Vagina (tissue), 2 donors: ENCODE data around the gene CABP1. TPM values are rescaled to one million over a fixed set of nuclear protein-coding genes. Genes with fewer than 3 reads are reported as not detected.
A peak's percentile ranks its signal among the peaks of the same experiment; 100 is the strongest.

Source experiments
- DNase-seq, 2 donors: peaks; one replicate each; pipeline ENCODE4 v3.0.0-alpha.2; 2017; ENCODE audit errors: extremely low spot score in 2 of 2
- H3K27ac ChIP-seq: fragments of 200-600 bp; sonication (generic); one replicate; pipeline ENCODE4 v1.5.1; 2019
- H3K27me3 ChIP-seq: fragments of 200-600 bp; sonication (generic); one replicate; pipeline ENCODE4 v1.5.1; 2019
- H3K36me3 ChIP-seq, 2 donors: fragments of 200-600 bp; sonication (generic); one replicate each; pipeline ENCODE4 v1.5.1; 2017 to 2019
- H3K4me1 ChIP-seq: fragments of 200-600 bp; sonication (generic); one replicate; pipeline ENCODE4 v1.5.1; 2019
- H3K4me3 ChIP-seq, 2 donors: fragments of 200-600 bp; sonication (generic); 1 replicate in 1 of 2; 2 replicates in 1 of 2; pipeline ENCODE4 v1.5.1; 2016 to 2019
- H3K9me3 ChIP-seq: fragments of 200-600 bp; sonication (generic); one replicate; pipeline ENCODE4 v1.5.1; 2019
- POLR2A ChIP-seq, 2 donors: fragments of 450-650 bp; IDR thresholded peaks; one replicate each; pipeline ENCODE4 v1.6.1; 2017; ENCODE audit warnings: antibody characterized with exemption in 2 of 2, mild to moderate bottlenecking in 2 of 2, moderate library complexity in 2 of 2
- POLR2AphosphoS5 ChIP-seq, 2 donors: sonication (generic); formaldehyde crosslinking; IDR thresholded peaks; one replicate each; pipeline ENCODE4 v1.9.0; 2017; ENCODE audit warnings: antibody characterized with exemption in 2 of 2, mild to moderate bottlenecking in 2 of 2, low read depth in 1 of 2; ENCODE audit not compliant: insufficient read depth in 1 of 2
- intact Hi-C: fragments of 100-400 bp; cut with DNase I; formaldehyde crosslinking; loops from one replicate; pipeline ENCODE4 v1.15.1; 2023
- total RNA-seq: library from RNA; depleted of rRNA; stranded (reverse); fragments of >200 nt; gene quantifications from one replicate; pipeline ENCODE4 v1.2.3, GENCODE V29; 2016
- TF ChIP-seq, protein P1 (sequence below), 3 experiments: fragments of 450-650 bp in 2 of 3; fragments of 200-600 bp in 1 of 3; sonication (generic) in 1 of 3; IDR thresholded peaks; one replicate each; pipeline ENCODE4 v1.5.1; 2017 to 2019; ENCODE audit warnings: antibody characterized with exemption in 3 of 3, mild to moderate bottlenecking in 2 of 3, moderate library complexity in 2 of 3

The CABP1 gene
- total RNA-seq, 1 donor from 2014 or later, result 0.49 TPM

DNA sequence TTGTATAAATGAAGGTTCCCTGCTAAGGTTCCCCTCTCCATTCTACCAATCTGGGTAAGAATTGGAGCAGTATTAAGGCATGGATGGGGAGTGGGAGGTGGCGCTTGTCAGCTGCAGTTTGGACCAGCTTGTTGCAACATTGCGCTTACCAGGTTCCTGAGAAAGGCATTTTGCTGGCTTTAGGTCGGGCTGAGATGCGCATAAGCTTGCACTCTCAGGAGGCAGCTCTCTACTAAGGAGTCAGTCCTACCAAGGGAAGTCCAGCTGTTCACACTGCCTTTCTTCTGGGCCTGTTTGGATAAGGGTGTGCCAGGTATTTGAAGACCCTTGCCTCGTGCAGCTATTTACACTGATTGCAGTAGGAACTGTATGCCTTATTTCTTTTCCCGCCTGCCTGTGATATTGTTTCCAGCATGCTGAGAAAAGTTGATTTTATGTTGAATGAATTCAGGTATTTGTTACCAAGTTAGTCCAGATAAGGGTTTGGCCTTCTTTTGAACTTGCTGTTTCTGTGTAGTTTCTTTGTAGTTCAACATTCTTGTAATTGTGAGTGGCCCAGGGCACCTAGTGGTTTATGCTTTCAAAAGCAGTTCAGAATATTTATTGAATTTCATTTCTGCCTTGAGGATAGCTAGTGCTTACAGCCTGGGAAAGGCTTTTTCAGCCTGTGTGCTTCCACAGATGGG lies 49.1 kb downstream of the CABP1 start:
- peak overlapping the region; percentile 15 for H3K27ac ChIP-seq
- peaks cover 0 to 12% of the 10 kb centered on the region in 2 donors for H3K36me3 ChIP-seq
- H3K9me3 ChIP-seq, result no peaks in the 10 kb centered on the region
- no peaks in the 10 kb centered on the region for H3K27me3 ChIP-seq
- H3K4me3 ChIP-seq, result peak overlapping the region; percentile 72 to 77
- DNase-seq, result no peak
- H3K4me1 ChIP-seq, result peaks cover 64% of the 10 kb centered on the region
- TF ChIP-seq POLR2A (IDR thresholded peaks at IDR 0.05) (no peak), POLR2AphosphoS5 (IDR thresholded peaks at IDR 0.05; ENCODE audit: insufficient read depth in 1 of 2, low read depth in 1 of 2) (no peak)
- TF ChIP-seq, protein P1, sequence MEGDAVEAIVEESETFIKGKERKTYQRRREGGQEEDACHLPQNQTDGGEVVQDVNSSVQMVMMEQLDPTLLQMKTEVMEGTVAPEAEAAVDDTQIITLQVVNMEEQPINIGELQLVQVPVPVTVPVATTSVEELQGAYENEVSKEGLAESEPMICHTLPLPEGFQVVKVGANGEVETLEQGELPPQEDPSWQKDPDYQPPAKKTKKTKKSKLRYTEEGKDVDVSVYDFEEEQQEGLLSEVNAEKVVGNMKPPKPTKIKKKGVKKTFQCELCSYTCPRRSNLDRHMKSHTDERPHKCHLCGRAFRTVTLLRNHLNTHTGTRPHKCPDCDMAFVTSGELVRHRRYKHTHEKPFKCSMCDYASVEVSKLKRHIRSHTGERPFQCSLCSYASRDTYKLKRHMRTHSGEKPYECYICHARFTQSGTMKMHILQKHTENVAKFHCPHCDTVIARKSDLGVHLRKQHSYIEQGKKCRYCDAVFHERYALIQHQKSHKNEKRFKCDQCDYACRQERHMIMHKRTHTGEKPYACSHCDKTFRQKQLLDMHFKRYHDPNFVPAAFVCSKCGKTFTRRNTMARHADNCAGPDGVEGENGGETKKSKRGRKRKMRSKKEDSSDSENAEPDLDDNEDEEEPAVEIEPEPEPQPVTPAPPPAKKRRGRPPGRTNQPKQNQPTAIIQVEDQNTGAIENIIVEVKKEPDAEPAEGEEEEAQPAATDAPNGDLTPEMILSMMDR (IDR thresholded peaks at IDR 0.05), result no peak
- intact Hi-C loops, result no loop called here

DNA sequence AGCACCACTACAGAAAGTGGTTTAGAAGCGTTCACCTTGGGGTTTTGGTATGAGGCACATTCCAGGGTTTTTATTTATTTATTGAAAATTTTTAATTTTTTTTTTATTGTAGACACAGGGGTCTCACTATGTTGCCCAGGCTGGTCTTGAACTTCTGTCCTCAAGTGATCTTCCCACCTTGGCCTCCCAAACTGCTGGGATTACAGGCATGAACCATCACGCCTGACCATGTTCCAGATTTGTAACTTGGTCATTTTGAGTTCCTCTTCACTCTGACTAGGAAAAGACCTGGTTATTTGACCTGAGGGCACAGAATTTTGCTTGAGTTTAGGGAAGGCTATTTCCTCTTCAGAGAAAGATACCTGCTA lies 49.6 kb downstream of the CABP1 start:
- peaks cover 64% of the 10 kb centered on the region for H3K4me1 ChIP-seq
- no peak overlapping the region for H3K4me3 ChIP-seq
- H3K27me3 ChIP-seq, result no peaks in the 10 kb centered on the region
- intact Hi-C loops, result no loop called here
- peaks cover 0 to 17% of the 10 kb centered on the region in 2 donors for H3K36me3 ChIP-seq
- H3K9me3 ChIP-seq, result no peaks in the 10 kb centered on the region
- no peak for DNase-seq
- TF ChIP-seq POLR2A (IDR thresholded peaks at IDR 0.05), result no peak
- TF ChIP-seq POLR2AphosphoS5 (IDR thresholded peaks at IDR 0.05; ENCODE audit: insufficient read depth in 1 of 2, low read depth in 1 of 2), result no peak
- TF ChIP-seq, protein P1 (IDR thresholded peaks at IDR 0.05), result no peak
- H3K27ac ChIP-seq, result no peak overlapping the region

DNA sequence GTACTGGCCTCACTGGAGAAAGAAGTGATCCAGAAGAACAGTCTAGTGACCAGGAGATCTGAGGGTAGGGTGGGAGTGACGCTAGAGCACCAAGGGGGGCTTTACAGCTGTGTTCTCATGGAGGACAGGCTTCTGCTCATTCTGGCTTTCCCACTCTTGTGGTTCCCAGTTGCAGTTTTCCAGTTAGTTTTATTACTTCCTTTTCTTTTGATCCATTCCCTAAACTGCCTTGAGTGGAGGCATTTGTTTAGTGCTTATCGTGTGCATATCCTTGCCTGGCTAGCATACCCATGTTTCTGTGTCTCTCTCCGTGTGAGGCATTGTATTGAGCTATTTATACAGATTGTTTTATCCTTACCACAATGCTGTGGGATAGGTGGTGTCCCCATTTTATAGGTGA lies 50.6 kb downstream of the CABP1 start:
- no peak for DNase-seq
- H3K4me1 ChIP-seq, result peaks cover 59% of the 10 kb centered on the region
- no peaks in the 10 kb centered on the region for H3K9me3 ChIP-seq
- peaks cover 0 to 25% of the 10 kb centered on the region in 2 donors for H3K36me3 ChIP-seq
- no peak overlapping the region for H3K27ac ChIP-seq
- TF ChIP-seq, protein P1 (IDR thresholded peaks at IDR 0.05), result no peak
- TF ChIP-seq POLR2A (IDR thresholded peaks at IDR 0.05), result no peak
- TF ChIP-seq POLR2AphosphoS5 (IDR thresholded peaks at IDR 0.05; ENCODE audit: insufficient read depth in 1 of 2, low read depth in 1 of 2), result no peak
- intact Hi-C loops, result no loop called here
- no peak overlapping the region for H3K4me3 ChIP-seq
- no peaks in the 10 kb centered on the region for H3K27me3 ChIP-seq

DNA sequence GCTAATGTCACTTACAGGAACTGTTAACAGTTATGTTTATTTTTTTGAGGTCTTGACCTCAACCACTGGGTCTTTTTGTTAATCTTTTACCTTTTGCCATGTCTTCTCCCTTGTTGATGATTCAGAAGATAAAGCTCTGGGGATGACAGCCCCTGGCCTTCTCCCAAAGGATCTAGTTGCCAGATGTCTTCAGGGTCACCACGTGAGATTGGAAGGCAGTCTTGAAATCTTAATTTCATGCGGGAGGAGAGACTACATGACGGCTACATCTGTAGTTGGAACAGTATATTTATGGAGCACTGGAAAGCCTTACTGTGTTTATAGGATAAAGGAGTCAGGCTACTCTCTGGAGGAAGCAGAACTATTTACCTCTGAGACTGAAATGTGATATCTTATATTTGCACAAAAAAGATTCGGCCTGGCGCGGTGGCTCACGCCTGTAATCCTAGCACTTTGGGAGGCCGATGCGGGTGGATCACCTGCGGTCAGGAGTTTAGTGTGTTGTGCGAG lies 52.2 kb downstream of the CABP1 start:
- Histone ChIP-seq H3K27me3 (no peaks in the 10 kb centered on the region), H3K4me3 (no peak overlapping the region), H3K27ac (no peak overlapping the region), H3K9me3 (no peaks in the 10 kb centered on the region), H3K36me3 (peaks cover 0 to 41% of the 10 kb centered on the region in 2 donors), H3K4me1 (peaks cover 56% of the 10 kb centered on the region)
- intact Hi-C loops, result no loop called here
- TF ChIP-seq, protein P1 (IDR thresholded peaks at IDR 0.05), result no peak
- TF ChIP-seq POLR2AphosphoS5 (IDR thresholded peaks at IDR 0.05; ENCODE audit: insufficient read depth in 1 of 2, low read depth in 1 of 2) (no peak), POLR2A (IDR thresholded peaks at IDR 0.05) (no peak)
- no peak for DNase-seq

DNA sequence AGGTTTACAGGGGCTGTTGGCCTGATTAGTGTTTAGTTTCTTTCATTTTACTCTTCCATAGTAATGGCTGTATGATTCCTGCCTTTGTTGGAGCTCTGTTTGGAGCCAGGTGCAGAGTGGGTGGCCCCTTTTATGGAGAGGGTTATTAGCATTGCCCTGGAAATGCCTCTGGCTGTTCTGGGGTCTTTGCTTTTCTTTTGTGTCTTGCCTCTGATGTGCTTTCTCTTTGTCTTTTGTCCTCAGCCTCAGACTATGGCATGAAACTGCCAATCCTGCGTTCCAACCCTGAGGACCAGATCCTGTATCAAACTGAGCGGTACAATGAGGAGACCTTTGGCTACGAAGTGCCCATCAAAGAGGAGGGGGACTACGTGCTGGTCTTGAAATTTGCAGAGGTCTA lies 53.4 kb downstream of the CABP1 start:
- H3K4me1 ChIP-seq, result peaks cover 44% of the 10 kb centered on the region
- no peak overlapping the region for H3K4me3 ChIP-seq
- no peaks in the 10 kb centered on the region for H3K27me3 ChIP-seq
- TF ChIP-seq, protein P1 (IDR thresholded peaks at IDR 0.05), result no peak
- TF ChIP-seq POLR2AphosphoS5 (IDR thresholded peaks at IDR 0.05; ENCODE audit: insufficient read depth in 1 of 2, low read depth in 1 of 2) (no peak), POLR2A (IDR thresholded peaks at IDR 0.05) (no peak)
- peaks cover 0 to 54% of the 10 kb centered on the region in 2 donors for H3K36me3 ChIP-seq
- no peak for DNase-seq
- no peaks in the 10 kb centered on the region for H3K9me3 ChIP-seq
- no peak overlapping the region for H3K27ac ChIP-seq
- intact Hi-C loops, result no loop called here
